SU-DHL-6 (cell line): ENCODE results near the gene VSIG10L.

Source experiments
- H2AFZ ChIP-seq: fragments of 200-600 bp; sonication (generic); 2 replicates; pipeline ENCODE4 v1.6.1; 2014; ENCODE audit warnings: low read depth, mild to moderate bottlenecking, moderate library complexity, mixed read lengths, antibody characterized with exemption, low read length; ENCODE audit not compliant: severe bottlenecking
- H3F3A ChIP-seq: fragments of 200-600 bp; shearing (Covaris generic); 2 replicates; pipeline ENCODE4 v1.6.0; 2016; ENCODE audit warnings: antibody characterized with exemption, mild to moderate bottlenecking; ENCODE audit not compliant: insufficient read depth
- H3K27ac ChIP-seq: fragments of 200-600 bp; sonication (generic); 2 replicates; pipeline ENCODE4 v1.5.1; 2016; ENCODE audit warnings: low read depth, mild to moderate bottlenecking, low read length, moderate library complexity, mixed read lengths
- H3K27me3 ChIP-seq: fragments of 200-600 bp; sonication (generic), shearing (Covaris generic); 2 replicates; pipeline ENCODE4 v1.6.0; 2014; ENCODE audit warnings: mild to moderate bottlenecking, low read length
- H3K36me3 ChIP-seq: fragments of 200-600 bp; sonication (generic); 2 replicates; pipeline ENCODE4 v1.6.1; 2014; ENCODE audit warnings: mild to moderate bottlenecking, low read length, mixed read lengths
- H3K4me2 ChIP-seq: fragments of 300-600, 200-600 bp; shearing (Covaris generic), sonication (generic); 2 replicates; pipeline ENCODE4 v1.6.0; 2014; ENCODE audit warnings: low read length, low read depth, mild to moderate bottlenecking; ENCODE audit not compliant: poor library complexity, severe bottlenecking
- H3K4me3 ChIP-seq: fragments of 200-600 bp; sonication (generic); 2 replicates; pipeline ENCODE4 v1.5.1; 2014; ENCODE audit warnings: antibody characterized with exemption, low read length, mild to moderate bottlenecking, mixed read lengths; ENCODE audit not compliant: insufficient read depth, poor library complexity, severe bottlenecking
- H3K79me2 ChIP-seq: fragments of 200-600 bp; sonication (generic); 2 replicates; pipeline ENCODE4 v1.6.1; 2014; ENCODE audit warnings: mild to moderate bottlenecking, low read length, moderate library complexity; ENCODE audit not compliant: insufficient read depth
- H3K9ac ChIP-seq: fragments of 200-600 bp; sonication (generic); 2 replicates; pipeline ENCODE4 v1.7.0; 2014; ENCODE audit warnings: mild to moderate bottlenecking, low read length
- H3K9me2 ChIP-seq: fragments of 200-600 bp; sonication (generic); replicated peaks from 2 replicates; pipeline ENCODE4 v1.6.1; 2014; ENCODE audit warnings: low read length; ENCODE audit not compliant: insufficient read depth
- H3K9me3 ChIP-seq: fragments of 200-600 bp; sonication (generic); 2 replicates; pipeline ENCODE4 v1.6.1; 2014; ENCODE audit warnings: low read length, mixed read lengths; ENCODE audit not compliant: insufficient read depth
- H4K20me1 ChIP-seq: fragments of 200-600 bp; sonication (generic); 2 replicates; pipeline ENCODE4 v1.6.1; 2014; ENCODE audit warnings: low read depth, mild to moderate bottlenecking, antibody characterized with exemption, low read length, moderate library complexity, mixed read lengths
- CTCF ChIP-seq: fragments of 200-600 bp; sonication (generic); IDR thresholded peaks from one replicate; pipeline ENCODE4 v1.5.1; 2017; ENCODE audit warnings: antibody characterized with exemption, mild to moderate bottlenecking, low read length, moderate library complexity; ENCODE audit not compliant: insufficient read depth, poor library complexity, severe bottlenecking
- EZH2phosphoT487 ChIP-seq: fragments of 200-600 bp; sonication (generic), shearing (Covaris generic); conservative IDR thresholded peaks from 2 replicates; pipeline ENCODE4 v1.6.1; 2018; ENCODE audit warnings: mild to moderate bottlenecking, antibody characterized with exemption, low read length, moderate library complexity, mixed read lengths

Gene VSIG10L

GRCh38 chr19:51325161-51325976 is 16.6 kb downstream of the VSIG10L start:
- no peak overlapping the region for H3K4me3 ChIP-seq
- no peak overlapping the region for H3K4me2 ChIP-seq
- H3F3A ChIP-seq, result no peaks in the 10 kb centered on the region
- H3K9me2 ChIP-seq, result no peaks in the 10 kb centered on the region
- H3K9me3 ChIP-seq, result no peaks in the 10 kb centered on the region
- no peak overlapping the region for H2AFZ ChIP-seq
- H3K27me3 ChIP-seq, result no peaks in the 10 kb centered on the region
- H3K9ac ChIP-seq, result no peak overlapping the region
- H4K20me1 ChIP-seq, result no peaks in the 10 kb centered on the region
- H3K36me3 ChIP-seq, result no peaks in the 10 kb centered on the region
- no peak overlapping the region for H3K27ac ChIP-seq
- H3K79me2 ChIP-seq, result no peaks in the 10 kb centered on the region
- TF ChIP-seq EZH2phosphoT487 (no peak), CTCF (no peak)

- Histone ChIP-seq H3K27me3 (no peaks in the 10 kb centered on the region), H2AFZ (no peak overlapping the region), H3K9me3 (no peaks in the 10 kb centered on the region), H3F3A (no peaks in the 10 kb centered on the region), H3K36me3 (no peaks in the 10 kb centered on the region), H3K4me2 (no peak overlapping the region), H3K27ac (no peak overlapping the region), H3K4me3 (no peak overlapping the region), H3K79me2 (no peaks in the 10 kb centered on the region), H3K9ac (no peak overlapping the region), H3K9me2 (no peaks in the 10 kb centered on the region), H4K20me1 (no peaks in the 10 kb centered on the region)
- TF ChIP-seq CTCF (no peak), EZH2phosphoT487 (no peak)
Measured at GRCh38 chr19:51324167-51324481, 17.8 kb downstream of the VSIG10L start.

GRCh38 chr19:51323481-51324166 is 18.3 kb downstream of the VSIG10L start:
- H3K9ac ChIP-seq, result no peak overlapping the region
- H3K4me2 ChIP-seq, result no peak overlapping the region
- H3F3A ChIP-seq, result no peaks in the 10 kb centered on the region
- no peak overlapping the region for H2AFZ ChIP-seq
- H4K20me1 ChIP-seq, result no peaks in the 10 kb centered on the region
- H3K27ac ChIP-seq, result no peak overlapping the region
- no peaks in the 10 kb centered on the region for H3K36me3 ChIP-seq
- H3K4me3 ChIP-seq, result no peak overlapping the region
- H3K9me3 ChIP-seq, result no peaks in the 10 kb centered on the region
- H3K9me2 ChIP-seq, result no peaks in the 10 kb centered on the region
- H3K79me2 ChIP-seq, result no peaks in the 10 kb centered on the region
- no peaks in the 10 kb centered on the region for H3K27me3 ChIP-seq
- TF ChIP-seq CTCF, result no peak
- TF ChIP-seq EZH2phosphoT487, result no peak
